Thoracic aorta (tissue), 2 donors: ENCODE measurements around the gene ANKRD53. TPM values are rescaled to one million over a fixed set of nuclear protein-coding genes. Genes with fewer than 3 reads are reported as not detected.

Experiments
- ATAC-seq: fragments of 150-250 bp; one replicate; pipeline ENCODE4 v1.8.0; 2017; ENCODE audit warnings: low read depth; ENCODE audit not compliant: insufficient number of reproducible peaks, low FRiP score
- DNase-seq: peaks from one replicate; pipeline ENCODE4 v3.0.0-alpha.2; 2020; ENCODE audit warnings: low spot score
- H3K27ac ChIP-seq, 2 donors: fragments of 200-600 bp; sonication (generic); 1 replicate in 1 of 2; 2 replicates in 1 of 2; pipeline ENCODE4 v1.5.1; 2016; ENCODE audit warnings: mild to moderate bottlenecking in 2 of 2, moderate library complexity in 2 of 2
- H3K27me3 ChIP-seq: fragments of 200-600 bp; sonication (generic); replicated peaks from 2 replicates; pipeline ENCODE4 v1.6.0; 2016; ENCODE audit warnings: mild to moderate bottlenecking; ENCODE audit not compliant: insufficient read depth
- H3K36me3 ChIP-seq: fragments of 200-600 bp; sonication (generic); one replicate; pipeline ENCODE4 v1.5.1; 2016
- H3K4me1 ChIP-seq, 2 donors: fragments of 200-600 bp; sonication (generic); 1 replicate in 1 of 2; 2 replicates in 1 of 2; pipeline versions ENCODE4 v1.5.1 to v1.6.0; 2016; ENCODE audit warnings: low read depth in 2 of 2, mild to moderate bottlenecking in 1 of 2; ENCODE audit not compliant: control insufficient read depth in 1 of 2
- H3K4me3 ChIP-seq: fragments of 200-600 bp; sonication (generic); 2 replicates; pipeline ENCODE4 v1.5.1; 2016; ENCODE audit warnings: mild to moderate bottlenecking
- H3K9me3 ChIP-seq: fragments of 200-600 bp; sonication (generic); 2 replicates; pipeline ENCODE4 v1.5.1; 2016
- total RNA-seq, 2 donors: library from RNA; depleted of rRNA; stranded (reverse); fragments of >200 nt; gene quantifications; one replicate each; pipeline versions ENCODE4 v1.1.0 to v1.2.3, GENCODE V29; 2016
- TF ChIP-seq, protein P1 (sequence below): fragments of 200-600 bp; sonication (generic); IDR thresholded peaks from one replicate; pipeline ENCODE4 v1.5.1; 2019; ENCODE audit warnings: antibody characterized with exemption

The ANKRD53 gene
- total RNA-seq, 2 donors from 2014 or later = 0.49 to 4.6 TPM

DNA sequence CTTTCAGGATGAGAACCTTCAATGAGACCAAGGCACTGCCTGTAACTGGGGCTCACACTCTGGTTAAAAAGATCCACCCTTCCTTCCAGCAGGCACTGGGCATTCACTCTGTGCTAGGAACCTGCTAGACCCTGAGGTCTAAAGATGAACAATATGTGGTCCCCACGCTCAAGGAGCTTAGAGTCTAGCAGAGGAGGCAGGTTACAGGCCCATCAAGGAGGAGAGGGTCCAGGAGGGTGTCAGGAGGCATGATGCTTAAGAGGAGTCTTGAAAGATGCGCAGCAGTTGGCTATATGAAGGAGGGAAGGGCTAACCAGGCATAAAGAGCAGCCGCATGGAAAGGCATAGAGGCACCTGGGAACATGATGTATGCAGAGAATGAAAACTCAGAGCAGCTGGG lies 4.5 kb downstream of the ANKRD53 start:
- no peaks in the 10 kb centered on the region for H3K27me3 ChIP-seq
- ATAC-seq = no peak
- TF ChIP-seq, protein P1, sequence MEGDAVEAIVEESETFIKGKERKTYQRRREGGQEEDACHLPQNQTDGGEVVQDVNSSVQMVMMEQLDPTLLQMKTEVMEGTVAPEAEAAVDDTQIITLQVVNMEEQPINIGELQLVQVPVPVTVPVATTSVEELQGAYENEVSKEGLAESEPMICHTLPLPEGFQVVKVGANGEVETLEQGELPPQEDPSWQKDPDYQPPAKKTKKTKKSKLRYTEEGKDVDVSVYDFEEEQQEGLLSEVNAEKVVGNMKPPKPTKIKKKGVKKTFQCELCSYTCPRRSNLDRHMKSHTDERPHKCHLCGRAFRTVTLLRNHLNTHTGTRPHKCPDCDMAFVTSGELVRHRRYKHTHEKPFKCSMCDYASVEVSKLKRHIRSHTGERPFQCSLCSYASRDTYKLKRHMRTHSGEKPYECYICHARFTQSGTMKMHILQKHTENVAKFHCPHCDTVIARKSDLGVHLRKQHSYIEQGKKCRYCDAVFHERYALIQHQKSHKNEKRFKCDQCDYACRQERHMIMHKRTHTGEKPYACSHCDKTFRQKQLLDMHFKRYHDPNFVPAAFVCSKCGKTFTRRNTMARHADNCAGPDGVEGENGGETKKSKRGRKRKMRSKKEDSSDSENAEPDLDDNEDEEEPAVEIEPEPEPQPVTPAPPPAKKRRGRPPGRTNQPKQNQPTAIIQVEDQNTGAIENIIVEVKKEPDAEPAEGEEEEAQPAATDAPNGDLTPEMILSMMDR = no peak
- H3K9me3 ChIP-seq = no peaks in the 10 kb centered on the region
- peaks cover 0 to 11% of the 10 kb centered on the region in 2 donors for H3K4me1 ChIP-seq
- H3K36me3 ChIP-seq = peaks cover 9% of the 10 kb centered on the region
- DNase-seq = no peak
- H3K27ac ChIP-seq = no peak overlapping the region
- no peak overlapping the region for H3K4me3 ChIP-seq

DNA sequence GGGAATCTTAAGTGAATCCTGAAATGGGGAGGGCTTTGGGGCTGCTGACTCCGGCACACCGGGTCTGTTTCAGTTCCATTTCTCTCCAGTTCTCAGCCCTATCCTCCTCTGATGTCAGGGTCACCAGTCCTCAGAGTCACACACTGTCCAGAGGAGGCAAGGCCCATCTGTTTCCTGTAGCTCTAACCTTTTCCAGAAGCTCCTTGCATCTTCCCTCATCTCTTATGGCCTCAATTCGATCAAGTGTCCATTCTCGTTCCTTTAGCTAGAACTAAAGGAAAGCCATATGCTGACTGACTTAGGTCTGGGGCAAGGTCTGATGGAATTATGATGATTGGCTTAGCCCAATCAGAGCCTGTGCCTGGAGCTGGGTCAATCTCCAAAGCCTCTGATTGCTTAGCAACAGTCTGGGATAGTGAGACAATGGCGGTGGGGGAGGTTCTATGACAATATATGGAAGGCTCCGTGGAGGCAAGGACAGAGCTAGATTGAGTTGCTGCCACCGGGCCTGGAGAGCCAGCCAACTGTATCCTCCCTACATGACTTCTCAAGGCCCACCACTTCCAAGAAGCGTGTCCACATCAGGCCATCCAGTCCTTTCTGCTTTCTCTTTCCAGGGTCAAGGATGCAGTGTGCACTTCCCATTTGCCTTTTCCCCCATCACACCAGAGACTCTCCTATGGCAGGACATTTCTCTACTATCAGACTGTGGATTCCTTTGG lies 5.2 kb downstream of the ANKRD53 start:
- ATAC-seq = no peak
- DNase-seq = no peak
- Histone ChIP-seq H3K36me3 (peaks cover 15% of the 10 kb centered on the region), H3K4me1 (peaks cover 0 to 10% of the 10 kb centered on the region in 2 donors), H3K27me3 (no peaks in the 10 kb centered on the region), H3K9me3 (no peaks in the 10 kb centered on the region), H3K27ac (no peak overlapping the region), H3K4me3 (no peak overlapping the region)
- TF ChIP-seq, protein P1 = no peak

DNA sequence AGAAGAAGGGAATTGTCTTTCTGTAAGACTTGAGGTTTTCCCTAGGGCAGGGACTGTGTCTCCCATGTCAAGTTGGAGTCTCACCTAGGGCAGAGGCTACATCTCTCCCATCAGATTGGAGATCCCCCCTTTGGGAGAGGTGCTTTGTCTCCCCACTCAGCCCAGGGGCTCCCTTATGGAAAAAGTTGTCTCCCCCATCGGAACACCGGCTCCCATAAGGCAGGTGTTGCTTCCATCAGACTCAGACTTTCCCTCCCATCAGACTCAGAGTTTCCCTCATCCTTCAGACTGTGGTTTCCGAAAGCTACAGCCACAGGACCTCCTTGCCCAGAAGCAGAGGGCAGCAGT lies 5.8 kb downstream of the ANKRD53 start:
- ATAC-seq (no peak), DNase-seq (no peak)
- H3K36me3 ChIP-seq = peaks cover 20% of the 10 kb centered on the region

DNA sequence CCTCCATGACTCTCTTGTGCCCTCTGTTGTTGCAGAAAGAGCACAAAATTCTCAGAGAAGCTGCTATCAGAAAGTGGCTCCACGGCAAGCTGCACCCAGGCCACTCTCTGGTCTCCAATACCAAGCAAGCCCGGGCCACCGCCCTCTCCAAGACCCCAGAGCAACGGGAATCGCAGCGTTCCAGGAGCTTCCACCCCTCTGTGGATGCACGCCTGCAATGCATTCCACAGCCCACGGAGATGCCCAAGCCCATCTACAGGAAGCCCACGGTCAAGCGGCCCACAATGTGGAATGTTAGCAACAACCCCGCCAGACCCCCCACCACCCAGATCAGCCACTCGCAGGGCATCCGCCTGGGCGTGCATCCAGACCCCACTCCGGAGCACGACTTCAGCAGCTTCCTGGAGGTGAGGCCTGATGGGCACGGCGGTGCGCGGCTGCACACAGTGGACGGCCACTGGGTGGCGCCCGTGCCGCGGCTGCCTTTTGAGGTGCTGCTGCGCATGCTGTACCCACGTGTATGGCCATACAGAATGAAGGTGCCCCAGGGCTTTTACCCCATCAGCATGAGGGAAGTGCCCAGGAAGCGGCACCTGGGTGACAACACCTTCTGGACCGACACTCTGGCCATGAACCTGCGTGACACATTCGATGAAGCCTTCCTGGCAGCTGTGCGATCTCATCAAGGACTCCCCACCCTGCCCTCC lies 6.3 kb downstream of the ANKRD53 start:
- Histone ChIP-seq H3K4me3 (no peak overlapping the region), H3K36me3 (peaks cover 21% of the 10 kb centered on the region)
- no peak for ATAC-seq

More for the DNA sequence above, 5.8 kb downstream of the ANKRD53 start:
- no peak overlapping the region for H3K4me3 ChIP-seq
- H3K27ac ChIP-seq = no peak overlapping the region
- peaks cover 0 to 10% of the 10 kb centered on the region in 2 donors for H3K4me1 ChIP-seq
- no peaks in the 10 kb centered on the region for H3K9me3 ChIP-seq
- H3K27me3 ChIP-seq = no peaks in the 10 kb centered on the region
- TF ChIP-seq, protein P1 = no peak

DNA sequence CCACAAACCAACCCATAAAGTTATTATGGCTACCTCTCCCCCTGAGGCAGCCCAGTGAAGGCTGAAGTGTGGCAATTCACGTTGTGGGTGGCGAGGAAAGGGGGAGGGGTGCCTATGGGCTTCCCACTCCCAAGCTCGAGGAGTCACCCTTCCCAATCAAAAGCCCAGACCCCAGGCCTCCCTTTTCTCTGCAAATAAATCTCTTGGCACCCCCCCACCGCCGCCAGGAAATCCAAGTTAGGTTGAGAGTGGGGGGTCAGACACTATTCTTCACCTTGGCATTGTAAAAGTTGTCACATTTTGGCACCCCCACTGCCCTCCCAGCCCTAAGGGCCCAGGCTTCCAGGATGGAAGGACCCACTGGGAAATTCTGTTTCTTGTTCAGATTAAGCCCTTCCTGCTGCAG lies 6.9 kb downstream of the ANKRD53 start:
- ATAC-seq (no peak), DNase-seq (no peak)
- peaks cover 21% of the 10 kb centered on the region for H3K36me3 ChIP-seq
- H3K9me3 ChIP-seq = no peaks in the 10 kb centered on the region
- H3K4me1 ChIP-seq = peaks cover 0 to 10% of the 10 kb centered on the region in 2 donors
- H3K27ac ChIP-seq = no peak overlapping the region
- TF ChIP-seq, protein P1 = no peak
- H3K27me3 ChIP-seq = no peaks in the 10 kb centered on the region
- H3K4me3 ChIP-seq = no peak overlapping the region

More for the DNA sequence above, 6.3 kb downstream of the ANKRD53 start:
- TF ChIP-seq, protein P1 = peak; percentile 66
- peaks cover 0 to 10% of the 10 kb centered on the region in 2 donors for H3K4me1 ChIP-seq
- no peak overlapping the region for H3K27ac ChIP-seq
- no peaks in the 10 kb centered on the region for H3K9me3 ChIP-seq
- no peaks in the 10 kb centered on the region for H3K27me3 ChIP-seq
- DNase-seq = no peak
